HG03558 (cell line): ENCODE data around the gene CEP295NL.
"Not testable (repeated sequence)": the region's sequence is repeated elsewhere in the genome, so short reads cannot be mapped to it uniquely, and the experiment has no call there.

Experiments
- ATAC-seq: cut with Tn5 transposase; IDR thresholded peaks from one replicate; pipeline ENCODE4 v1.9.1; 2021; ENCODE audit warnings: moderate number of reproducible peaks; ENCODE audit not compliant: unreplicated experiment; ENCODE audit errors: extremely low read depth

Gene CEP295NL

GRCh38 chr17:78873519-78874340 lies 29.3 kb downstream of the CEP295NL start:
- ATAC-seq = no peak

GRCh38 chr17:78872486-78872885 lies 30.5 kb downstream of the CEP295NL start:
- ATAC-seq = no peak

GRCh38 chr17:78870621-78871020 lies 32.4 kb downstream of the CEP295NL start:
- ATAC-seq = no peak

DNA sequence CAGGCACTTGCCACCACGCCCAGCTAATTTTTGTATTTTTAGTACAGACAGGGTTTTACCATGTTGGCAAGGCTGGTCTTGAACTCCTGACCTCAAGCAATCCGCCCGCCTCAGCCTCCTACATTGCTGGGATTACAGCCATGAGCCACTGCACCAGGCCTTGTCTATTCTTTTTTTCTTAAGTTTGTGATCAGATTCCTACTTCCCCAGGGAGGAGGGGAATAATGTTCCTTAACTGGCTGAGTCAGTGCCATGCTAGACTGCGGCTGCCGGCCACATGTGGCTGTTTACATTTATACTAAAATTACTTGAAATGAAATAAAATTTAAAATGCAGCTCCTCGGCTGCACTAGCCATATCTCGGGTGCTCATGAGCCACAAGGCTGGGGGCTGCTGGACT lies 34.6 kb downstream of the CEP295NL start:
- ATAC-seq = no peak

DNA sequence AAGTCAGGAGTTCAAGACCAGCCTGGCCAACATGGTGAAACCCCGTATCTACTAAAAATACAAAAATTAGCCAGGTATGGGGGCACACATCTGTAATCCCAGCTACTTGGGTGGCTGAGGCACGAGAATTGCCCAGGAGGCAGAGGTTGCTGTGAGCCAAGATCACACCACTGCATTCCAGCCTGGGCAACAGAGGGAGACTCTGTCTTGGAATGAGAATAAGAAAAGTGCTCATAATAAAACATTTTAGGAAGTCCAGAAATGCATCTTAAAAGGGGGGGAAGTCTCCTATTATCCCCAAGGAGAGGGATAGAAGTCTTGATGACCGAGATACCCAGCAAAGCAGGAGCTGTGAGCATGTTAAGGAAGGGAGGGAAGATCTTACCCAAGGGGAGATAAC lies 36.0 kb downstream of the CEP295NL start:
- ATAC-seq = not testable (repeated sequence)

- no peak for ATAC-seq
Measured at GRCh38 chr17:78865682-78866390, 37.2 kb downstream of the CEP295NL start.

DNA sequence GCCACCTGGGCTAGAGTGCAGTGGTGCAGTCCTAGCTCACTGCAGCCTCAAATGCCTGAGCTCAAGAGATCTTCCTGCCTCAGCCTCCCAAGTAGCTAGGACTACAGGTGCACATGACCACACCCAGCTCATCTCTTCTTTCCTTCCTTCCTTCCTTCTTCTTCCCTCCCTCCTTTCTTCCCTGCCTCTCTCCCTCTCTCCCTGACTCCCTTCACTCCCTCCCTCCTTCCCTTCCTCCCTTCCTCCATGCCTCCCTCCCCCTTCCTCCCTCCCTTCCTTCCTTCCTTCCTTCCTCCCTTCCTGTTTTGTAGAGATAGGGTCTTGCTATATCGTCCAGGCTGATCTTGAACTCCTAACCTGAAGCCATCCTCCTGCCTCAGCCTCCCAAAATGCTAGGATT lies 38.9 kb downstream of the CEP295NL start:
- ATAC-seq = no peak

DNA sequence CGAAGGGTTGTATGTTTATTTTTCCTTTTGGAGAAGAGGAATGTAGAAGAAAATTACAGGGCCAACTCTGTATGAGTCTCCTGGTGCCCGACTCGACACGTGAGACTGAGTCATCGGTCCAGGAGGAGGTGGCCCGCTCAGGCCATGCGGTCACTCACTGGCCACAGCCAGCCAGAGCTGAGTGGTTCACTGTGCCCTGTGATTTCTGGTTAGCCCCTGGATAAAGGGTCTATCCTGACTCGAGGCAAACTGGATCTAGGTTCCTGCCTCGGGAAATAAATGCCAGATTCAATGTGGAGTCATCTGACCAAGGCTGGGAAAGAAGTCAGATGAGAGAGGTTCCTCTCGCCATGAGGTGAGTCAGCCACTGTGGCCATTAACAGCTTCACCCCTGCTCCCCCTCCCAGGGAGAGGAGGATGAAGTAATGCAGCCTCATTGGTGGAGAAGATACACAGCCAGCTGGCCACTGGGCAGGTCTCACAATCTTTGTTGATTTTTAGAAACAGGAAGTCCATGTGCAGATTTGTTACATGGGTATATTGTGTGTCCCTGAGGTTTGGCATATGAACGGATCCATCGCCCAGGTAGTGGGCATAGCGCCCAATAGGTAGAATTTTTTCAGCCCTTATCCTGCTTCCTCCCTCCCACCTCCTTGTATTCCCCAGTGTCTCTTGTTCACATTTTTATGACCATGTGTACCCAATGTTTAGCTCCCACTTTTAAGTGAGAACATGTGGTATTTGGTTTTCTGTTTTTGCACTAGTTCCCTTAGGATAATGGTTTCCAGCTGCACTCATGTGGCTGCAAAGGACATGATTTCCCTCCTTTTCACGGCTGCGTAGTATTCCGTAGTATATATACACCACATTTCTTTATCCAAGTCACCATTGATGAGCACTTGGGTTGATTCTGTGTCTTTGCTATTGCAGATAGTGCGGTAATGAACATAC lies 40.7 kb downstream of the CEP295NL start:
- ATAC-seq = no peak

DNA sequence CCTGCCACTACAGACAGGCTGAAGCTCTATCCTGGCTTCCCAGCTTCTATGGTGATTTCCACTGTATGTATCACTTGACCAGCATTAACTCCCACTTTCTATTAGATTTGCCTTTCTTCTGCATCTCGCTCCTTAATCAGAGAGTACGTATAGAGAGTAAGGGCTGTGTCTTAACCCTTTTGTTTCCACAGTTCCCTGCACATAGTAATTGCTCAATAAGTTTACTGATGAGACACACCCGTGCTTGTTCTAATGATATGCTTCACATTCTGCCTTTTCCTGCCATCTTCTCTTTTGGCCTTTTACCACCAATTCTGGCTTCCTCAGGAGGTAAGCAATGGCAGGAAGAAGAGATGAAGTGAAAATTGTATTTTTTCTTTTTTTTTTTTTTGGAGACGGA lies 41.8 kb downstream of the CEP295NL start:
- no peak for ATAC-seq

DNA sequence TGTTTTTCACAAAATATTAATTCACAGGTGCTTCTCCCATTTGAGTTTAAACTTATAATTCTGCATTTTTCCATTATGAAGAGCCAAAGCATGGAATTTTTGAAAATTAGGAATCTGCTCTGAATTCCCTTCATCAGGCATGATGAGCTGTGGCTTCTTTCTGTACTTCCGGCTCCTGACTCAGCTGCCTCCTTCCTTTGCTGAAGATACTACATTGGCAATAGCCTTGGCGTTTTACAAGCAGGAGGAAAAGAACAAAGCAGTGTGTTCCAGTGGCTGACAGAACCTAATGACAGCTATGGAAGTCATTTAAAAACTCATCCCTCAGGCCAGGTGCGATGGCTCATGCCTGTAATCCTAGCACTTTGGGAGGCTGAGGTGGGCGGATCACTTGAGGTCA lies 44.0 kb downstream of the CEP295NL start:
- ATAC-seq = no peak

- no peak for ATAC-seq
Measured at GRCh38 chr17:78857266-78857665, 45.7 kb downstream of the CEP295NL start.

DNA sequence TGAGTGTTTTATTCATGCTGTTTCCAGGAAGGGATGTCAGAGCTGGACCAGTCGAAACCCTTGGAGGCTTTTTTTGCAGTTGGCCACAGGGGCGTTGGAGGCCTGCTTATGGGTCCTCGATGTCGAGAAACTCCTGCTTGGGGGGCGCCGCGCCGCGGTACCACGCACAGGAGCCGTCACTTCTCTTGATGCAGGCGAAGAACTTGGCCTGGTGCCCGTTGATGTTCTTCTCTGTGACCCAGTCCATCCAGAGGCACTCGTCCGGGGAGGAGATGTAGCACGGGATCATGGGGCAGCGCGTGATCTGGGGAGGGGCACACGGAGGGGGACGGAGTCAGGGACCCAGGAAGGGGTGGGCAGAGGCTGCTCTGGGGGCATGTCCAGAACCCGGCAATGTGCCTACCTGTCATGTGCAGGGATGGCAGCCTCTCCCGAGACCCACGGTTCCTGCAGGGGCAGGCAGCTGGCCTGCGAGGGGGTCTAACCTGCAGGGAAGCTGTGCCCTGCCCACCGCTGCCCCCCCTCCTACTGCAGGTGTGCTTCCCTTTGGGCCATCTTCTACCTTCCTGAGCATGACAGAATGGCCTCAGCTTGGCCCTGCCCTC lies 47.3 kb downstream of the CEP295NL start:
- no peak for ATAC-seq

GRCh38 chr17:78854508-78854907 lies 48.5 kb downstream of the CEP295NL start:
- no peak for ATAC-seq

DNA sequence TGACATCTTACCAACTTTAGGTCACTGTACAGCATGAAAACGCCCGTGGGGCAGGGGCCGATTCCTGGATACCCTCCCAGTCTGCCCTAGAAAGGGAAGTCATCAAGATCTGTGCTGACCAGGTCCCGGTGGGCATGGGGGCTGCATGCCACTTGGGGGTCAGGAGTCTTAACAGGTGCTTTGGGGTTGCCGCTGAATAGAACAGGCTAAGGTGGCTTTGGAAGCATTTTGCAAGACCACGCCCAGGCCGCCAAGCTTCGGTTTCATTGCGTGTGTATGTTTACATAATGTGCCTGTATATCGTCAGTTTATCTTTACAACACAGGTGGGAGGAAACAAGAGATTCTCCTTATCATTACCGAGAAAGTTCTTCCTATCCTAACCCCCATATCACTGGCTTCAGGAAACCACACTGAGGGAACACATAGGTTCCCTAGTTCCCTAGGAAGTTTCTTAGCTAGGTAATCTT lies 49.0 kb downstream of the CEP295NL start:
- ATAC-seq = no peak

- no peak for ATAC-seq
Measured at GRCh38 chr17:78852709-78853121, 50.3 kb downstream of the CEP295NL start.

GRCh38 chr17:78849026-78849425 lies 54.0 kb downstream of the CEP295NL start:
- no peak for ATAC-seq

GRCh38 chr17:78847052-78847451 lies 55.9 kb downstream of the CEP295NL start:
- no peak for ATAC-seq

- no peak for ATAC-seq
Measured at GRCh38 chr17:78844301-78845005, 58.5 kb downstream of the CEP295NL start.

DNA sequence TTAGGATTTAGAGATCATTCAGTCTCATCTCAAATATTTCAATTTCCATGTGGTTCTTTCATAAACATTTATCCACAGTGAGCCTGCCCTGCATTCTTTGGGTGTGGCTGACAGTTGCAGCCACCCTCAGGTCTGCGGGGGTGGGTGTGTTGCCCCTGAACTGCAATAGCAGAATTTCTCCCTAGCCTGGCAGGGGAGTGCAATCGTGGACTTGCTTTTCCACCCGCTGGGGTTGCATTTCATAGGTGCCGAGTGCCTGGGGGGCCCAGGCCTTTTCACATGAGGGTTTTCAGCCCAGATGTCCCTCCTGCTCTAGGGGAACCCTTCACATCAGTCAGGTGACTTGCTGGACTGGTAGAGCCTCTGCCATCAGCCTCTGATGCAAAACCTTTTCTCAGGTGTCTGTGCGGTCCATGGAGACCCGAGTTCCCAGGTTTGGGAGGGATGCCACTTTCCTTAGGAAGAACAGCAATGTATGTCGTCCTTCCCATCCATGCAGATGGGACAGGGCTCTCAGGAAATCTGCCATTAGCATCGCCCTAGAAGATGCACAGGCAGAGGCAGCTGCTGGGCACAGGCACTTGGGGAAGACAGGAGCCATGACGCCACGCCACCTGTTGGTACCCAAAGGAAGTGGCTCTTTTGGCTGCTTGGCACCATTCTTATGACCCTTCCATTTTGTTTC lies 60.0 kb downstream of the CEP295NL start:
- no peak for ATAC-seq
